Aorta (tissue), 5 donors: ENCODE measurements around the gene PYGM. TPM values are rescaled to one million over a fixed set of nuclear protein-coding genes. Genes with fewer than 3 reads are reported as not detected.
A peak's percentile ranks its signal among the peaks of the same experiment; 100 is the strongest.

Source experiments
- ATAC-seq: fragments of 200-7000 bp; cut with Tn5 transposase; one replicate; pipeline ENCODE4 v1.9.1; 2022; ENCODE audit warnings: moderate library complexity; ENCODE audit not compliant: low FRiP score
- DNase-seq, 2 donors: peaks; one replicate each; pipeline ENCODE4 v3.0.0-alpha.2; 2020
- H3K27ac ChIP-seq, 2 donors: one replicate each; pipeline ENCODE4 v1.5.1; 2013; ENCODE audit warnings: low read length in 2 of 2, mild to moderate bottlenecking in 2 of 2, moderate library complexity in 2 of 2, control low read depth in 1 of 2, inconsistent platforms in 1 of 2, low read depth in 1 of 2
- H3K27me3 ChIP-seq, 2 donors: one replicate each; pipeline ENCODE4 v1.6.1; 2013; ENCODE audit warnings: control low read depth in 1 of 2, low read length in 1 of 2, mild to moderate bottlenecking in 1 of 2, moderate library complexity in 1 of 2; ENCODE audit not compliant: insufficient read depth in 2 of 2, control insufficient read depth in 1 of 2
- H3K36me3 ChIP-seq, 2 donors: one replicate each; pipeline ENCODE4 v1.6.1; 2013; ENCODE audit warnings: control low read depth in 1 of 2, low read length in 1 of 2, mild to moderate bottlenecking in 1 of 2; ENCODE audit not compliant: insufficient read depth in 2 of 2, control insufficient read depth in 1 of 2
- H3K4me1 ChIP-seq, 2 donors: one replicate each; pipeline ENCODE4 v1.6.1; 2013; ENCODE audit warnings: low read length in 2 of 2, control low read depth in 1 of 2, mild to moderate bottlenecking in 1 of 2, moderate library complexity in 1 of 2; ENCODE audit not compliant: insufficient read depth in 2 of 2, control insufficient read depth in 1 of 2
- H3K4me3 ChIP-seq, 2 donors: one replicate each; pipeline ENCODE4 v1.5.1; 2013; ENCODE audit warnings: low read length in 2 of 2, control low read depth in 1 of 2, mild to moderate bottlenecking in 1 of 2
- H3K9me3 ChIP-seq: one replicate; pipeline ENCODE4 v1.6.1; 2013; ENCODE audit warnings: mild to moderate bottlenecking, low read length; ENCODE audit not compliant: control insufficient read depth
- WGBS, 2 donors: extraction: QIAGEN DNeasy Blood & Tissue Kit; methylation state at CpG; one replicate each; pipeline ENCODE4 v1.1.7; 2013; 5-methylcytosine and 5-hydroxymethylcytosine counted together
- intact Hi-C, 2 donors: fragments of 100-400 bp; cut with DNase I; formaldehyde crosslinking; loops; one replicate each; pipeline versions ENCODE4 v1.14.2 to v1.15.0; 2022
- polyA plus RNA-seq, 2 donors: library from polyadenylated mRNA; stranded (reverse); fragments of 200-250 nt; gene quantifications; one replicate each; pipeline ENCODE4 v1.2.3, GENCODE V29; 2013
- total RNA-seq, 2 donors: library from RNA; stranded (reverse); fragmentation: NEBNext Ultra II Directional; extraction: Animal tissue kit (Norgen Biotek cat#: 25700); gene quantifications; one replicate each; pipeline ENCODE4 v1.2.1, GENCODE V29; 2021
- donor health status: healthy with polysubstance abuse.
- donor health status: Bipolar disorder and iron deficiency.
- donor health status: DM: no; HTN: no; CAD: no.
- donor health status: DM: no; HTN: no; CAD: no.
- donor health status: DM: yes; HTN: yes; CAD: no.

PYGM gene
- total and polyA plus RNA-seq, 4 donors, result 1.9 to 12.9 (median 12.0) TPM

DNA sequence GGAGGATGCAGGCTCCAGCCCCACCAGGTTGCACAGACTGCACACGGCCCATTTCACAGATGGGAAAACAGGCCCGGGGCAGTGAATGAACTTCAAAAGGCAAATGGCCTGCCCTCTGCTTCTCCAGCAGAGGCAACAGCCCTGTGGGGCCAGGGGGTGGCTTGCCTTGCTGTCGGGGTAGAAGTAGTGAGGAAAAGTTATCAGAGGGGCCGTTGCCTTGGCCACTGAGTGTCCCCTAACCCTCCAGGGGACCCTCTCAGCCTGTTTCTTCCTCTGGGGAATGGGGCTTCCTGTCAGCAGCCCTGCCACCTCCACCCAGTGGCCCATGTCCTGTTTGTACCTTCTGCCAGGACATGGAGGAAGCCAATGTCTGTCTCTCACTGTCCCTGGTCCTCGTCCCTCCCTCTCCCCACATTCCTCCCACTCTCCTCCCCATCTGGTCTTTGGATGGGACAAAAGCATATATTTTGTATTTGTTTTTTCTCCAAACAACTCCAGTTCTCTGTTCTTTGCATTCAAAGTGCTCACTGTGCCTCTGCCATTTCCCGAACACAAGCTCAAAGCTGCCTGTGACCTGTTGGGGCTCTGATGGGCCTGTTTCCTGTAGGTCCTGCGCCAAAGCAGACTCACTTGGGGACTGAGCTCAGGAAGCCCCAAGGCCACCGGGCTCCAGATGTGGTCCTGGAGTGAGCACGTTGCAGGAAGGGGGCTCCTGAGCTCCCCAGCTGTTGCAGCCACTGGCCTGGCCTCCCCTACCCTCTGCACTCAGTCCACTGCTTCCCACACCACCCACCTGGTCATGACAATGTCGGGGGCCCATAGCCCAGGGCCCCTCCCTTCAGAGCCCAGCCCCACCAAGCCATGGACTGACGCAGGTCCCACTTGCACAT, 33.7 kb upstream of the PYGM start:
- DNase-seq (peak in 1 of 2 donors; percentile 66), ATAC-seq (no peak)
- Histone ChIP-seq H3K27me3 (no peaks in the 10 kb centered on the region), H3K4me1 (no peaks in the 10 kb centered on the region), H3K9me3 (no peaks in the 10 kb centered on the region), H3K4me3 (no peak overlapping the region), H3K27ac (no peak overlapping the region), H3K36me3 (peaks cover 0 to 3% of the 10 kb centered on the region in 2 donors)
- 69 to 72% methylated on average over 11 of the region's 11 CpGs for WGBS, 2 donors
- intact Hi-C loops, result no loop called here

DNA sequence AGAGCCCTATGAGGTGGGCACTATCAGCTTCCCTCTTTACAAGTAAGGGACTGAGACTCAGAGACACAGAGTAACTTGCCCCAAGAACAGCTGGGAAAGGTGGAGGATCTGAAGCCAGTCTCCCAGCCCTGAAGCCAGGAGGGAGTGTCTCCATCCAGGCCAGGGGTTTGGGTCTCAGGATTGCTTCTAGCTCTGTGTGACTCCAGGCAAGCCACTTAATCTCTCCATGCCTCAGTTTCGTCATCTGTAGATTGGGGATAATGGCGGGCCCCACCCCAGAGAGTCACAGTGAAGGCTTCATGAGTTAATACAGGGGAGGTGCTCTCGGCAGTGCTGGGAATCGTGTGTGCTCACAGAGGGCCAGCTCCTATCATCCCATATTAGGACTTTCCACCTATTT, 32.7 kb upstream of the PYGM start:
- peaks cover 0 to 3% of the 10 kb centered on the region in 2 donors for H3K36me3 ChIP-seq

DNA sequence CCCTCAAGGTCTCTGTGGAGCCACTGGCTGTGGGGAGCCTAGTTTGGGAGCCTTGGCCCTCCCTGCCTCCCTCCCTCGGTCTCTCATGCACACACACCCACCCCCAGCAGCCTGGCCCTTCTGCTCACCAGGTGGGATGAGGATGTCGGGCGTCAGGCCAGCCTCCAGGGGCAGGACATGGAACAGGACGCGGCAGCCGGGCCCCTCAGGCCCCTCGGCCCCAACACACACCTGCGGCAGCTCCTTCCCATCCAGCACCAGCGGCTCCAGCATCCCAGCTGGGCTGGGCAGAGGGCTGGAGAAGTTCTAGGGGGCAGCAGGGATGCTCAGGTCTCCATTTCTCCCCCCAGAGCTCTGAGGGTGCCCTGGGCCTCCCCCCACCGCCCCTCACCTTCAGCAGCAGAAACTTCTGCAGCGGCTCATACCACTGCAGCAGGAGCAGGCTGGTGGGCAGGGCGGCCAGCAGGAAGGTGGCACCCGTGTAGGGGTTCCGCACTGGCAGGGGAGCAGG, 32.1 kb upstream of the PYGM start:
- Histone ChIP-seq H3K36me3 (peaks cover 0 to 3% of the 10 kb centered on the region in 2 donors), H3K27me3 (no peaks in the 10 kb centered on the region), H3K27ac (no peak overlapping the region), H3K4me1 (no peaks in the 10 kb centered on the region), H3K9me3 (no peaks in the 10 kb centered on the region), H3K4me3 (no peak overlapping the region)
- intact Hi-C loops, result no loop called here
- ATAC-seq (no peak), DNase-seq (peak in 1 of 2 donors; percentile 52)
- WGBS, 2 donors, result 94% methylated on average over 14 of the region's 14 CpGs

More for the DNA sequence above, 32.7 kb upstream of the PYGM start:
- DNase-seq (no peak), ATAC-seq (no peak)
- no peaks in the 10 kb centered on the region for H3K4me1 ChIP-seq
- H3K9me3 ChIP-seq, result no peaks in the 10 kb centered on the region
- intact Hi-C loops, result no loop called here
- H3K27ac ChIP-seq, result no peak overlapping the region
- 88 to 91% methylated on average over 4 of the region's 4 CpGs for WGBS, 2 donors
- no peaks in the 10 kb centered on the region for H3K27me3 ChIP-seq
- no peak overlapping the region for H3K4me3 ChIP-seq

DNA sequence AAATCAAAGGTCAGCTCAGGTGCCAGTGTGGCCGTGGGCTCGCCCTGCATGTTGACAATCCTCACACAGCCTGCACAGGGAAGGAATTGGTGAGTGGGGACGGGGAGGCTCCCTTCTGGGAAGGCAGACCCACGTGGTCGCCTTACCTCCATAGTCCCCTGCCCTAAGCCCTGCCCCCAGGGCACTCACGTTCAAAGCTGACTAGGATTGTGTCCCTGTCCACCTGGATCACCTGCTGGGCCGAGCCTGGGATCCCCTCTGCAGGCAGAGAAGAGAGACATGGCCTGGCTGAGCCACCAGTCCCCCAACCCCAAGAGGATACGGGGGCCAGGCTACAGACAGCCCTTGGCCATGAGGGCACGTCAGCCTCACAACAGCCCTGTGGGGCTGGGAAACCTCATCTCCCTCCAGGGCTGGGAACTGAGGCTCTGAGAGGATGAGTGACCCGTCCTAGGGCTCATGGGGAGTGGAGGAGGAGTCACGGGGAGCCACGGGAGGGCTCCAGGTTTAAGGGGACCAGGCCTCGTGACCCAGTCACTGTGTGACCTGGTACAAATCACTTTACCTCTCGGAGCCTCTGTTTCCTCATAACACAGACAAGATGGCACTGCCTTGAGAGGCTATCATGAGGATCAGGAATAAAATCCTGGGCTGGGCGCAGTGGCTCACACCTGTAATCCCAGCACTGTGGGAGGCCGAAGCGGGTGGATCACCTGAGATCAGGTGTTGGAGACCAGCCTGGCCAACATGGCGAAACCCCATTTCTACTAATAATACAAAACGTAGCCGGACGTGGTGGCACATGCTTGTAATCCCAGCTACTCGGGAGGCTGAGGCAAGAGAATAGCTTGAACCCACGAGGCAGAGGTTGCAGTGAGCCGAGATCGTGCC, 30.7 kb upstream of the PYGM start:
- 87 to 90% methylated on average over 25 of the region's 25 CpGs for WGBS, 2 donors
- DNase-seq, result peak in 1 of 2 donors; percentile 51
- no peaks in the 10 kb centered on the region for H3K4me1 ChIP-seq
- no peak for ATAC-seq
- no peak overlapping the region for H3K27ac ChIP-seq
- no peak overlapping the region for H3K4me3 ChIP-seq
- H3K36me3 ChIP-seq, result peaks cover 0 to 3% of the 10 kb centered on the region in 2 donors
- H3K27me3 ChIP-seq, result no peaks in the 10 kb centered on the region
- intact Hi-C loops, result no loop called here
- no peaks in the 10 kb centered on the region for H3K9me3 ChIP-seq

DNA sequence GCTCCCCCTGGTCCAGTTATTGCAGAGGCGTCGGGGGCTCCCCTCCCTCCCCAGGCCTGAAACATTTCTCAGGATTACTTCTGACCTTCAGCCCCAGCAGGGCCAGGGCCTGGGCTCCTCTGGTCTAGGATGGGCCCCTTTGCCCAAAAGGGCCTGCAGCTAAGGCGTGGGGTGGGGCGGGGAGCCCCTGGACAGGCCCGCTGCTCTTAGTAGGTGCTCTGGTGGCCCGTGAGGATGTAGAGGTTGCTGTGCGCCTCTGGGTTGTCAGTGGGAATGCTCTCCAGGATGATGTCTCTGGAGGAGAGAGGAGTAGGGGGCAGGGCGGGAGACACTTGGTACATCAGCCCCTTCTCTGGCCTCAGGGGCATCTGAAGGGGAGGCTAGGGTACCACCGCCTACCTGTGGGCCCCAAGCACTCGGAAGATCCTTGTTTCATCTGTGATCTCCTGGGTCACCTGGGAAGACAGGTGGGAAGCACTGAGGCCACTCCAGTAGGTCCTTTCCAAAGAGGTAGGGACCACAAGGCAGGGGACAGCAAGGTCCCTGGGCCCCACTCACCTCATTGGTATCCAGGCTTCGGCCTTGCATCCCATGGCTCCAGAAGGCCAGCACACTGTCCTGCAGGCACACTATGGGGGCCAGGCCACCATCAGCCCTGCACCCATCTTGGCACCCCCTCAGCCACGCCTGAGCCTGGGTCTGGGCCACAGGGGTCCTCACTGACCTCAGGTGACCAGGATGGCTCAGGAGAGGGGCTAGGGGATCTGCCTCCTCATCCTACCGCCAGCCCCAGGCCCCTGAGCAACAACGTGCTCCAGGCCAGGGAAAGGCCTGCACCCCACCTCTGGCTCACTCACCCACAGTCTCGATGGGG, 29.8 kb upstream of the PYGM start:
- WGBS, 2 donors, result 91 to 94% methylated on average over 15 of the region's 15 CpGs
- H3K4me3 ChIP-seq, result no peak overlapping the region
- no peaks in the 10 kb centered on the region for H3K9me3 ChIP-seq
- no peaks in the 10 kb centered on the region for H3K4me1 ChIP-seq
- DNase-seq, result peak in 1 of 2 donors; percentile 67
- intact Hi-C loops, result no loop called here
- H3K27me3 ChIP-seq, result no peaks in the 10 kb centered on the region
- no peak overlapping the region for H3K27ac ChIP-seq
- H3K36me3 ChIP-seq, result peaks cover 0 to 3% of the 10 kb centered on the region in 2 donors
- ATAC-seq, result no peak

DNA sequence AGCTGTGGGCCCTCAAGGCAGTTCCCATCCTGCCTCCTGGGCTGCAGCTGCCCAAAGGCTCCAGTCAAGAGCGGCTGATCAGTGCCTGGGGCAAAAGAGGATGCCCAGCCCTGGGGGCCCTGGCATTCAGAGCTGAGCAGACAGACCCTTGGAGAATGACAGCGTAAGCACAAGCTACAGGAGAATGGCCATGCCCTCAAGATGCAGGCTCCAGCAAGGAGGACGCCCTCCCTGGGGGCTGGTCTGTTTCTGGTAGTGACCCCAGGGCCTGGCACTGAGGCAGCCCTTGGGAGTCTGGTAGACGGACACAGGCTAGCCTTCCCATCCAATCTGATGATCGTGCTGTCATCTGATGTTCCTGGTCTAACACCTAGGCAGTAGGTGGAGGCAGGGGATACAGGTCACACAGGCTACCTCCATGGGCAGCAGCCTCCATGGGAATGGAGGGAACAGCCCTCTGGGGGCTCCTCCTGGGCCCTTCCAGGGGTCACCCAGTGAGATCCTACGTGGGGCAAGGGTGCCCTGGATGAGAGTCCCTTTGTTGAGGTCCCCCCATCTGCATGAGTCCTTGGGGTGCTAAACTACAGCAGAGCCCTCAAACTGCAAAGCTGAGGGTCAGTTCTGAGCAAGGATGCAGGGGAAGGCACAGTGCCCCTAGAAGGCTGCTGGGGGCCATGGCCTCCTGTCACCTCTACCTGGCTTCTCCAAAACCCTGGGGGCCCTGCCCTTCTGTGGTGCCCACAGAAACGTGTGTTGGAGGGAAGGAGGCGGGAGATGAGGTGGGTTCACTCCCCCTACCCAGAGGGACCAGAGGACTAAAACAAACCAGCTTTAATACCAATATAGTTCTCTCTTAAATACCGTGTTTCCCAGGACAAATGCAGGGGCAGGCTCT, 28.8 kb upstream of the PYGM start:
- 82 to 84% methylated on average over 9 of the region's 9 CpGs for WGBS, 2 donors
- H3K27me3 ChIP-seq, result no peaks in the 10 kb centered on the region
- no peaks in the 10 kb centered on the region for H3K9me3 ChIP-seq
- peaks cover 0 to 3% of the 10 kb centered on the region in 2 donors for H3K36me3 ChIP-seq
- H3K4me3 ChIP-seq, result no peak overlapping the region
- H3K27ac ChIP-seq, result no peak overlapping the region
- DNase-seq (peak in 1 of 2 donors; percentile 64), ATAC-seq (no peak)
- H3K4me1 ChIP-seq, result no peaks in the 10 kb centered on the region
- intact Hi-C loops, result no loop called here

DNA sequence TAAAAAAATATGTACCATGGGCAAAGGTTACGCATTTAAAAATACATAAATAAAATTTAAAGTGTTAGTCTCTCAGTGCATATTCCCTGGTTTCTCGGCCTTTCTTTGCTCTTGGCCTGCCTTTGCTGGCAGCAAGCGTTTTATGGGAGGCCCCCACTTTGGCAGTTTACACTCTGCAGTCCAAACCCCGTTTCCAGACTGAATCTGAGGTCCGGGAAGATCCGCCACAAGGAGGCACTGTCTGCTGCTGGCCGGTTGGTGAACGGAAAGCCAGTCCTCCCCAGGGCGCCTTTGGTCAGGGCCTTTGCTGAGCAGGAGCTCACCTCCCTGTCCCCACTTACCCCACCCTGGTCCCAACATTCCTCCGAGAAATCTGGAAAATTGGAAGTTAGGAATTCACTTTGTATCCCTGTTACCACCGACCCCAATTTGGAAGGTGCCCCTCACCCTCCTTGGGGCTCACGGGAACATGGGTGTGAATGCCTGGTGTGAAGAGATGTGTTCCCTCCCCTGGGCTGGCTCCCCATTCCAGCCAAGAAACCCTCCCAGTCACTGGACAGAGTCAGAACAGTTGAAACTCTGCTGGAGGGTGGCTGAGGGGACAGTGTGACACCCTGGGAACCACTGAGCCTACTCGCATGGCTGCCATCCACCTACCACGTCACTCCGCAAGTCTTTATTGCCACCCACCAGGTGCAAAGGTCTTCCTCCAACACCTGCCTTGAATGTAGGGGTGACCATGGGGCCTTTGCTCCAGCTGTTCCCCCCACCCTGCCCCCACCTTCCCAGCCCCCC, 27.9 kb upstream of the PYGM start:
- WGBS, 2 donors, result 50 to 52% methylated on average over 15 of the region's 15 CpGs
- ATAC-seq, result peak; percentile 53
- H3K27ac ChIP-seq, result no peak overlapping the region
- H3K9me3 ChIP-seq, result no peaks in the 10 kb centered on the region
- no peak overlapping the region for H3K4me3 ChIP-seq
- peaks cover 0 to 3% of the 10 kb centered on the region in 2 donors for H3K36me3 ChIP-seq
- no peaks in the 10 kb centered on the region for H3K27me3 ChIP-seq
- intact Hi-C loops, result no loop called here
- no peaks in the 10 kb centered on the region for H3K4me1 ChIP-seq
- DNase-seq, result peak; percentile 70 to 88
